ENCODE results near the gene OBSL1.

GRCh38 chr2:219615894-219616293, 44.6 kb upstream of the OBSL1 start:
- TF ChIP-seq, protein P1, sequence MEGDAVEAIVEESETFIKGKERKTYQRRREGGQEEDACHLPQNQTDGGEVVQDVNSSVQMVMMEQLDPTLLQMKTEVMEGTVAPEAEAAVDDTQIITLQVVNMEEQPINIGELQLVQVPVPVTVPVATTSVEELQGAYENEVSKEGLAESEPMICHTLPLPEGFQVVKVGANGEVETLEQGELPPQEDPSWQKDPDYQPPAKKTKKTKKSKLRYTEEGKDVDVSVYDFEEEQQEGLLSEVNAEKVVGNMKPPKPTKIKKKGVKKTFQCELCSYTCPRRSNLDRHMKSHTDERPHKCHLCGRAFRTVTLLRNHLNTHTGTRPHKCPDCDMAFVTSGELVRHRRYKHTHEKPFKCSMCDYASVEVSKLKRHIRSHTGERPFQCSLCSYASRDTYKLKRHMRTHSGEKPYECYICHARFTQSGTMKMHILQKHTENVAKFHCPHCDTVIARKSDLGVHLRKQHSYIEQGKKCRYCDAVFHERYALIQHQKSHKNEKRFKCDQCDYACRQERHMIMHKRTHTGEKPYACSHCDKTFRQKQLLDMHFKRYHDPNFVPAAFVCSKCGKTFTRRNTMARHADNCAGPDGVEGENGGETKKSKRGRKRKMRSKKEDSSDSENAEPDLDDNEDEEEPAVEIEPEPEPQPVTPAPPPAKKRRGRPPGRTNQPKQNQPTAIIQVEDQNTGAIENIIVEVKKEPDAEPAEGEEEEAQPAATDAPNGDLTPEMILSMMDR (IDR thresholded peaks at IDR 0.05), result no peak
- TF ChIP-seq POLR2A (IDR thresholded peaks at IDR 0.05), result no peak

All from suprapubic skin (tissue), 3 donors.